ENCODE results near the gene COQ2. TPM values are rescaled to one million over a fixed set of nuclear protein-coding genes. Genes with fewer than 3 reads are reported as not detected.

The COQ2 gene
- total RNA-seq, 1 experiment from 2014 or later, result 15.3 TPM

DNA sequence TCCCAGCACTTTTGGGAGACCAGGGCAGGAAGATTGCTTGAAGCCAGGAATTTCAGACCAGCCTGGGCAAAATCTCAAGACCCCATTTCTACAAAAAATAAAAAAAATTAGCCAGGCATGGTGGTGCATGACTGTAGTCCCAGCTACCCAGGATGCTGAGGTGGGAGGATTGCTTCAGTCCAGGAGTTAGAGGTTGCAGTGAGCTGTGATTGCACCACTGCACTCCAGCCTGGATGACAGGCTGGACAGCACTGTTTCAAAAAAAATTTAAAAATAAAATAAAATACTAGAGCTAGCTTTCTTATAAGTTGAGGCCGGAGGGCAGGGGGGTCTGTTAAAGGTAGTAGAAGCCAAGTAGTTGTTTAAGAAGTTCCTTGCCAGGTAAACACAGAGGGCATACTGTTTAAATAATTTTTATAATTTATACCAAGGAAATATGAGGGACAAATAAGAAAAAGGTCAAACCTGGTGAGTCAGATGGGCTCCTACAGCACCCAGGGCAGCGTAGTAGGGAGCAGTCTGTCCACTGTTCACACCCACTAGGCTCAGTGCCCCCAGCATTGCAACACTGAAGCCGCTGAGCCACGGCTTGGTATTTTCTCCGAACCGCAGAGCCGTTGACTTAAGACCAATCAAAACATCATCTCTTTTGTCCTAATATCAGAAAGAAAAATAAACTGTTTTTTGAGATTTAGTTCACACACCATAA, 17.3 kb downstream of the COQ2 start:
- Histone ChIP-seq H3K27ac (ENCODE audit: low read depth, low read length, poor library complexity, severe bottlenecking) (no peak overlapping the region), H3K9me3 (ENCODE audit: low read depth, low read length, poor library complexity, severe bottlenecking) (no peaks in the 10 kb centered on the region), H3K4me1 (ENCODE audit: insufficient read depth, low read length, poor library complexity, severe bottlenecking) (no peaks in the 10 kb centered on the region), H3K27me3 (replicated peaks; ENCODE audit: insufficient read depth, low read depth, low read length, poor library complexity) (no peaks in the 10 kb centered on the region), H3K4me3 (ENCODE audit: low read depth, low read length, poor library complexity, severe bottlenecking) (no peak overlapping the region), H3K36me3 (ENCODE audit: insufficient read depth, low read length, poor library complexity, severe bottlenecking) (no peaks in the 10 kb centered on the region)
- BruUV-seq (replicated peaks), result no TSS peak
- no peak for DNase-seq (ENCODE audit: low spot score)
- TF ChIP-seq EZH2 (IDR thresholded peaks at IDR 0.05; ENCODE audit: borderline replicate concordance, low read depth, low read length, poor library complexity, severe bottlenecking), result no peak
- TF ChIP-seq, protein P1, sequence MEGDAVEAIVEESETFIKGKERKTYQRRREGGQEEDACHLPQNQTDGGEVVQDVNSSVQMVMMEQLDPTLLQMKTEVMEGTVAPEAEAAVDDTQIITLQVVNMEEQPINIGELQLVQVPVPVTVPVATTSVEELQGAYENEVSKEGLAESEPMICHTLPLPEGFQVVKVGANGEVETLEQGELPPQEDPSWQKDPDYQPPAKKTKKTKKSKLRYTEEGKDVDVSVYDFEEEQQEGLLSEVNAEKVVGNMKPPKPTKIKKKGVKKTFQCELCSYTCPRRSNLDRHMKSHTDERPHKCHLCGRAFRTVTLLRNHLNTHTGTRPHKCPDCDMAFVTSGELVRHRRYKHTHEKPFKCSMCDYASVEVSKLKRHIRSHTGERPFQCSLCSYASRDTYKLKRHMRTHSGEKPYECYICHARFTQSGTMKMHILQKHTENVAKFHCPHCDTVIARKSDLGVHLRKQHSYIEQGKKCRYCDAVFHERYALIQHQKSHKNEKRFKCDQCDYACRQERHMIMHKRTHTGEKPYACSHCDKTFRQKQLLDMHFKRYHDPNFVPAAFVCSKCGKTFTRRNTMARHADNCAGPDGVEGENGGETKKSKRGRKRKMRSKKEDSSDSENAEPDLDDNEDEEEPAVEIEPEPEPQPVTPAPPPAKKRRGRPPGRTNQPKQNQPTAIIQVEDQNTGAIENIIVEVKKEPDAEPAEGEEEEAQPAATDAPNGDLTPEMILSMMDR (conservative IDR thresholded peaks at IDR 0.05; ENCODE audit: low read depth, low read length), result no peak
- ChIA-PET POLR2A (ENCODE audit: low non-redundant PET) (no interaction called here), CTCF (no interaction called here)
- intact Hi-C loops (cut with micrococcal nuclease; ENCODE audit: unreplicated experiment), result no loop called here

DNA sequence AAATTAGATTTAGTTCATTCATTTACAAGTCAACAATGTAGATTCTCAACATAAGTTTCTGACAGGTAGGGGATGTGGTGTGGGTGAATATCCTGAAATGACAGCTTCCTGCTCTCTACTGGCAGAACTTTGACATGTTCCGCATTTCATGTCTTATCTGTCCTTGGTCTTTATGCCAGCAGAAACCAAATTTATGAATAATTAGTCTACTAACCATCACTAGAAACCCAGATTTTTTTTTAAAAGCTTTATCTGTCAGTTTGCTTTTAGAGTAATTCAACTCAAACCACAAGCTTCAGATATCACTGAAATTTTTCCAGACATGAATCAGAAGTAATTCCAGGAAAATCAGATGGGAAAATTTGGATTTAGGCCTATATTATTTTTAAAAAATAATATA, 17.9 kb downstream of the COQ2 start:
- Histone ChIP-seq H3K4me1 (ENCODE audit: insufficient read depth, low read length, poor library complexity, severe bottlenecking) (no peaks in the 10 kb centered on the region), H3K27ac (ENCODE audit: low read depth, low read length, poor library complexity, severe bottlenecking) (no peak overlapping the region), H3K27me3 (replicated peaks; ENCODE audit: insufficient read depth, low read depth, low read length, poor library complexity) (no peaks in the 10 kb centered on the region), H3K9me3 (ENCODE audit: low read depth, low read length, poor library complexity, severe bottlenecking) (no peaks in the 10 kb centered on the region), H3K4me3 (ENCODE audit: low read depth, low read length, poor library complexity, severe bottlenecking) (no peak overlapping the region), H3K36me3 (ENCODE audit: insufficient read depth, low read length, poor library complexity, severe bottlenecking) (no peaks in the 10 kb centered on the region)
- POLR2A ChIA-PET (ENCODE audit: low non-redundant PET), result no interaction called here
- intact Hi-C loops (cut with micrococcal nuclease; ENCODE audit: unreplicated experiment), result no loop called here
- CTCF ChIA-PET, result no interaction called here
- DNase-seq (ENCODE audit: low spot score), result no peak
- BruUV-seq (replicated peaks), result no TSS peak
- TF ChIP-seq, protein P1 (conservative IDR thresholded peaks at IDR 0.05; ENCODE audit: low read depth, low read length), result no peak
- no peak for TF ChIP-seq EZH2 (IDR thresholded peaks at IDR 0.05; ENCODE audit: borderline replicate concordance, low read depth, low read length, poor library complexity, severe bottlenecking)

DNA sequence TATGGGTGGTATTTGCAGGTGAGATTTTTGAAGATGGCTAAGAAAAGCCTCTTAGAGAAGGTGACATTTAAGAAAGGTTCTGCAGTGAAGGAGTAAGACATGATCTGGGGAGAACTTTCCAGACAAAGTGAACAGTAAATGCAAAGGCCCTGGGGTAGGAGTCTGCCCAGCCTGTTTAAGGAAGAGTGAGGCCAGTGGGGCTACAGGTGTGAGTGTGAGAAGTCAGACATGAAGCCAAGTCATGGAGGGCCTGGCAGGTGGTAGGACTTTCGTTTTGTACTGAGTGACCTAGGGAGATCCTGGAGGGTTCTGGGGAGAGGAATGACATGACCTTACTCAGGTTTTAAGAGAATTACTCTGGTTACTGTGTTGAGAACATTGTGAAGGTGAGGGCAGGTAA, 21.5 kb downstream of the COQ2 start:
- Histone ChIP-seq H3K36me3 (ENCODE audit: insufficient read depth, low read length, poor library complexity, severe bottlenecking) (no peaks in the 10 kb centered on the region), H3K27me3 (replicated peaks; ENCODE audit: insufficient read depth, low read depth, low read length, poor library complexity) (no peaks in the 10 kb centered on the region), H3K4me1 (ENCODE audit: insufficient read depth, low read length, poor library complexity, severe bottlenecking) (no peaks in the 10 kb centered on the region), H3K4me3 (ENCODE audit: low read depth, low read length, poor library complexity, severe bottlenecking) (no peak overlapping the region), H3K9me3 (ENCODE audit: low read depth, low read length, poor library complexity, severe bottlenecking) (no peaks in the 10 kb centered on the region), H3K27ac (ENCODE audit: low read depth, low read length, poor library complexity, severe bottlenecking) (no peak overlapping the region)
- no peak for DNase-seq (ENCODE audit: low spot score)
- POLR2A ChIA-PET (ENCODE audit: low non-redundant PET), result no interaction called here
- CTCF ChIA-PET, result no interaction called here
- no TSS peak for BruUV-seq (replicated peaks)
- intact Hi-C loops (cut with micrococcal nuclease; ENCODE audit: unreplicated experiment), result loop anchor here (5.0 kb wide), 1 partner anchor 191 kb away; no protein-coding TSS in a partner anchor
- TF ChIP-seq EZH2 (IDR thresholded peaks at IDR 0.05; ENCODE audit: borderline replicate concordance, low read depth, low read length, poor library complexity, severe bottlenecking), result no peak
- TF ChIP-seq, protein P1 (conservative IDR thresholded peaks at IDR 0.05; ENCODE audit: low read depth, low read length), result no peak

All from A673 (cell line).